Bronchial epithelial cell (primary cell): ENCODE results near the gene ANKRD6. TPM values are rescaled to one million over a fixed set of nuclear protein-coding genes. Genes with fewer than 3 reads are reported as not detected.
"Not testable (repeated sequence)": the region's sequence is repeated elsewhere in the genome, so short reads cannot be mapped to it uniquely, and the experiment has no call there.

Source experiments
- DNase-seq: peaks from one replicate; pipeline ENCODE4 v3.0.0-alpha.2; 2010; ENCODE audit warnings: low read depth
- FAIRE-seq: peaks from 2 replicates; lab custom pipeline; 2011; peaks lifted over from hg19 to GRCh38; lab: Jason Lieb, UNC
- H3K27me3 ChIP-seq: 2 replicates; pipeline ENCODE4 v1.5.1; 2011; ENCODE audit warnings: low read length; ENCODE audit not compliant: control insufficient read depth, insufficient read depth
- H3K36me3 ChIP-seq: 2 replicates; pipeline ENCODE4 v1.5.1; 2011; ENCODE audit warnings: low read length; ENCODE audit not compliant: control insufficient read depth, insufficient read depth
- H3K4me3 ChIP-seq: 2 replicates; pipeline ENCODE4 v1.5.1; 2011; ENCODE audit warnings: mild to moderate bottlenecking, low read depth, low read length, control low read depth
- CTCF ChIP-seq: IDR thresholded peaks from 2 replicates; pipeline ENCODE4 v1.5.1; 2011; ENCODE audit warnings: mild to moderate bottlenecking, moderate library complexity, low read length, control low read depth, inconsistent platforms; ENCODE audit not compliant: insufficient read depth, severe bottlenecking
- total RNA-seq: library from RNA; depleted of rRNA; stranded (reverse); fragments of >200 nt; gene quantifications from 2 replicates; pipeline ENCODE4 v1.2.1, GENCODE V29; 2014

The ANKRD6 gene
- total RNA-seq, 1 donor from 2014 or later, result 6.1 TPM

GRCh38 chr6:89616531-89616930 is 183.6 kb downstream of the ANKRD6 start:
- no peak for FAIRE-seq
- no peak overlapping the region for H3K4me3 ChIP-seq
- no peaks in the 10 kb centered on the region for H3K27me3 ChIP-seq

GRCh38 chr6:89618026-89618425 is 185.1 kb downstream of the ANKRD6 start:
- TF ChIP-seq CTCF, result no peak
- DNase-seq (no peak), FAIRE-seq (no peak)
- Histone ChIP-seq H3K4me3 (no peak overlapping the region), H3K36me3 (no peaks in the 10 kb centered on the region), H3K27me3 (no peaks in the 10 kb centered on the region)

More at GRCh38 chr6:89616531-89616930, 183.6 kb downstream of the ANKRD6 start:
- TF ChIP-seq CTCF, result no peak
- no peak for DNase-seq
- H3K36me3 ChIP-seq, result no peaks in the 10 kb centered on the region

- Histone ChIP-seq H3K4me3 (no peak overlapping the region), H3K27me3 (no peaks in the 10 kb centered on the region), H3K36me3 (no peaks in the 10 kb centered on the region)
- no peak for DNase-seq
- no peak for FAIRE-seq
- no peak for TF ChIP-seq CTCF
Measured at GRCh38 chr6:89619567-89619966, 186.6 kb downstream of the ANKRD6 start.

GRCh38 chr6:89623749-89624148 is 190.8 kb downstream of the ANKRD6 start:
- DNase-seq (no peak), FAIRE-seq (peak; percentile 52)

GRCh38 chr6:89630488-89630887 is 197.5 kb downstream of the ANKRD6 start:
- TF ChIP-seq CTCF, result no peak
- H3K36me3 ChIP-seq, result no peaks in the 10 kb centered on the region
- no peaks in the 10 kb centered on the region for H3K27me3 ChIP-seq
- no peak overlapping the region for H3K4me3 ChIP-seq
- FAIRE-seq (no peak), DNase-seq (no peak)

More at GRCh38 chr6:89623749-89624148, 190.8 kb downstream of the ANKRD6 start:
- Histone ChIP-seq H3K4me3 (no peak overlapping the region), H3K27me3 (no peaks in the 10 kb centered on the region), H3K36me3 (no peaks in the 10 kb centered on the region)
- TF ChIP-seq CTCF, result no peak

- H3K36me3 ChIP-seq, DNase-seq, FAIRE-seq, H3K27me3 ChIP-seq, H3K4me3 ChIP-seq: not testable (repeated sequence)
Measured at GRCh38 chr6:89636412-89636811, 203.5 kb downstream of the ANKRD6 start.
